Measurements from ENCODE around the gene PCDH19. TPM values are rescaled to one million over a fixed set of nuclear protein-coding genes. Genes with fewer than 3 reads are reported as not detected.

PCDH19 gene
- total and polyA plus RNA-seq, 3 donors from 2014 or later: 1.9 to 4.5 (median 3.4) TPM

DNA sequence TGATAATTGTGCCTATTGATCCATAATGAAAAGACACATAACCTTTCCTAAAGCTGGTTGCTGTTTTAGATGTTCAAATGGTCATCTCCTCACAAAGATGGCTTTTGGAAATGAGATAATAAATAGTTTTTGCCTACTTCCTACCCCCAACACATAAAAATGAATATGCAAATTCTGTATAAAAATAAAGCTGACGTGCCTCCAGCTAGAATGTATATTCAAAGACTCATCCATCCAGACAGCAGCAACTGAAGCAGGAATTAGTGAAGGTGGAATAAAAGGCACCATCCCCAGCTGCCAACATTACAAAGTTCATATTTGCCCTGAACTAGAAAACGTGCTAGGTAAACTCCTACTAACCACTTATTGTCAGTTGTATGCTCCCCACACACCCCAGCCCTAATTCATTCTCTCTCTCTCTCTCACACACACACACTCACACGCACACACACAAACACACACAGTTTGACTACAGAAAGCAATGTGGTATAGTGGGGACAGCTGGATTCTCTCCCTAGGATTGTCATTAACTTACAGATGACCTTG lies 53.6 kb downstream of the PCDH19 start:
- WGBS, 2 donors: 69 to 80% methylated on average over 3 of the region's 3 CpGs
- Histone ChIP-seq H3K27ac (no peak overlapping the region), H3K4me1 (no peaks in the 10 kb centered on the region), H3K9me3 (no peaks in the 10 kb centered on the region), H3K4me3 (no peak overlapping the region), H3K36me3 (ENCODE audit: low read depth, missing control alignments) (no peaks in the 10 kb centered on the region), H3K27me3 (no peaks in the 10 kb centered on the region)
- intact Hi-C loops (cut with DNase I; ENCODE audit: low total_unique reads): no loop called here
- DNase-seq: no peak
- TF ChIP-seq, protein P1, sequence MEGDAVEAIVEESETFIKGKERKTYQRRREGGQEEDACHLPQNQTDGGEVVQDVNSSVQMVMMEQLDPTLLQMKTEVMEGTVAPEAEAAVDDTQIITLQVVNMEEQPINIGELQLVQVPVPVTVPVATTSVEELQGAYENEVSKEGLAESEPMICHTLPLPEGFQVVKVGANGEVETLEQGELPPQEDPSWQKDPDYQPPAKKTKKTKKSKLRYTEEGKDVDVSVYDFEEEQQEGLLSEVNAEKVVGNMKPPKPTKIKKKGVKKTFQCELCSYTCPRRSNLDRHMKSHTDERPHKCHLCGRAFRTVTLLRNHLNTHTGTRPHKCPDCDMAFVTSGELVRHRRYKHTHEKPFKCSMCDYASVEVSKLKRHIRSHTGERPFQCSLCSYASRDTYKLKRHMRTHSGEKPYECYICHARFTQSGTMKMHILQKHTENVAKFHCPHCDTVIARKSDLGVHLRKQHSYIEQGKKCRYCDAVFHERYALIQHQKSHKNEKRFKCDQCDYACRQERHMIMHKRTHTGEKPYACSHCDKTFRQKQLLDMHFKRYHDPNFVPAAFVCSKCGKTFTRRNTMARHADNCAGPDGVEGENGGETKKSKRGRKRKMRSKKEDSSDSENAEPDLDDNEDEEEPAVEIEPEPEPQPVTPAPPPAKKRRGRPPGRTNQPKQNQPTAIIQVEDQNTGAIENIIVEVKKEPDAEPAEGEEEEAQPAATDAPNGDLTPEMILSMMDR (IDR thresholded peaks at IDR 0.05): no peak
- TF ChIP-seq POLR2A (IDR thresholded peaks at IDR 0.05): no peak

DNA sequence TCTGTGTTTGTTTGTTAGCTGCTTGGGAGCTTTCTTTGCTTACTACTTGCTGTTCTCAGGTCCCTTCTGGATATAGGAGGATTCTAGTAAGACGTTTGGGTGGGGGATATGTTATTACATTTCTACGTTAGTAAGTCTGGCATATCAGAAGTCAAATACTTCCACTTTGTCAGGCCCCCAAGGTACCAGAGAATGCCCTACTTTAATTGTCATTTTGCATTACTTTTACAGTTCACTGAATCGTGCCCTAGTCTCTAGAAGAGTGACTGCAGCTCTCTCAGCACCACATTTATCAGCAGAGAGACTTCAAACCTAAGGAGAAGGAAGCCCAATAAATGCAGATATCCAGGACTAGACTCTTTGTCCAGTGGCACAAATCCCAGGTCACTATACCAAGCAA lies 54.4 kb downstream of the PCDH19 start:
- no peaks in the 10 kb centered on the region for H3K27me3 ChIP-seq
- WGBS, 2 donors: 73 to 76% methylated on average over 2 to 3 of the region's 3 CpGs
- intact Hi-C loops (cut with DNase I; ENCODE audit: low total_unique reads): no loop called here
- no peaks in the 10 kb centered on the region for H3K9me3 ChIP-seq
- H3K27ac ChIP-seq: no peak overlapping the region
- no peak overlapping the region for H3K4me3 ChIP-seq
- DNase-seq: no peak
- TF ChIP-seq, protein P1 (IDR thresholded peaks at IDR 0.05): no peak
- TF ChIP-seq POLR2A (IDR thresholded peaks at IDR 0.05): no peak
- no peaks in the 10 kb centered on the region for H3K36me3 ChIP-seq (ENCODE audit: low read depth, missing control alignments)
- H3K4me1 ChIP-seq: no peaks in the 10 kb centered on the region

- Histone ChIP-seq H3K9me3 (no peaks in the 10 kb centered on the region), H3K27me3 (no peaks in the 10 kb centered on the region), H3K4me3 (no peak overlapping the region), H3K27ac (no peak overlapping the region), H3K4me1 (no peaks in the 10 kb centered on the region), H3K36me3 (ENCODE audit: low read depth, missing control alignments) (no peaks in the 10 kb centered on the region)
- intact Hi-C loops (cut with DNase I; ENCODE audit: low total_unique reads): no loop called here
- DNase-seq: no peak
- TF ChIP-seq POLR2A (IDR thresholded peaks at IDR 0.05): no peak
- TF ChIP-seq, protein P1 (IDR thresholded peaks at IDR 0.05): no peak
- 67% methylated on average over 4 of the region's 4 CpGs for WGBS, 2 donors
Observed at GRCh38 chrX:100353326-100353725, 56.7 kb downstream of the PCDH19 start.

- intact Hi-C loops (cut with DNase I; ENCODE audit: low total_unique reads): no loop called here
- no peak for DNase-seq
- H3K36me3 ChIP-seq (ENCODE audit: low read depth, missing control alignments): no peaks in the 10 kb centered on the region
- H3K4me1 ChIP-seq: no peaks in the 10 kb centered on the region
- no peak overlapping the region for H3K27ac ChIP-seq
- H3K9me3 ChIP-seq: no peaks in the 10 kb centered on the region
- H3K4me3 ChIP-seq: no peak overlapping the region
- H3K27me3 ChIP-seq: no peaks in the 10 kb centered on the region
- WGBS, 2 donors: 87 to 92% methylated on average over 5 of the region's 5 CpGs
- TF ChIP-seq POLR2A (IDR thresholded peaks at IDR 0.05): no peak
- TF ChIP-seq, protein P1 (IDR thresholded peaks at IDR 0.05): no peak
Observed at GRCh38 chrX:100350704-100351489, 59.2 kb downstream of the PCDH19 start.

- H3K27ac ChIP-seq: no peak overlapping the region
- H3K27me3 ChIP-seq: no peaks in the 10 kb centered on the region
- no peaks in the 10 kb centered on the region for H3K4me1 ChIP-seq
- no peak for DNase-seq
- no peaks in the 10 kb centered on the region for H3K9me3 ChIP-seq
- H3K36me3 ChIP-seq (ENCODE audit: low read depth, missing control alignments): no peaks in the 10 kb centered on the region
- TF ChIP-seq, protein P1 (IDR thresholded peaks at IDR 0.05): no peak
- TF ChIP-seq POLR2A (IDR thresholded peaks at IDR 0.05): no peak
- intact Hi-C loops (cut with DNase I; ENCODE audit: low total_unique reads): no loop called here
- H3K4me3 ChIP-seq: no peak overlapping the region
Observed at GRCh38 chrX:100349391-100349790, 60.7 kb downstream of the PCDH19 start.

Data from testis (tissue), 3 donors.